ENCODE measurements around the gene PHF21B.

- TF ChIP-seq POLR2A (IDR thresholded peaks at IDR 0.05) (no peak), POLR2AphosphoS5 (IDR thresholded peaks at IDR 0.05) (no peak)
- TF ChIP-seq, protein P1, sequence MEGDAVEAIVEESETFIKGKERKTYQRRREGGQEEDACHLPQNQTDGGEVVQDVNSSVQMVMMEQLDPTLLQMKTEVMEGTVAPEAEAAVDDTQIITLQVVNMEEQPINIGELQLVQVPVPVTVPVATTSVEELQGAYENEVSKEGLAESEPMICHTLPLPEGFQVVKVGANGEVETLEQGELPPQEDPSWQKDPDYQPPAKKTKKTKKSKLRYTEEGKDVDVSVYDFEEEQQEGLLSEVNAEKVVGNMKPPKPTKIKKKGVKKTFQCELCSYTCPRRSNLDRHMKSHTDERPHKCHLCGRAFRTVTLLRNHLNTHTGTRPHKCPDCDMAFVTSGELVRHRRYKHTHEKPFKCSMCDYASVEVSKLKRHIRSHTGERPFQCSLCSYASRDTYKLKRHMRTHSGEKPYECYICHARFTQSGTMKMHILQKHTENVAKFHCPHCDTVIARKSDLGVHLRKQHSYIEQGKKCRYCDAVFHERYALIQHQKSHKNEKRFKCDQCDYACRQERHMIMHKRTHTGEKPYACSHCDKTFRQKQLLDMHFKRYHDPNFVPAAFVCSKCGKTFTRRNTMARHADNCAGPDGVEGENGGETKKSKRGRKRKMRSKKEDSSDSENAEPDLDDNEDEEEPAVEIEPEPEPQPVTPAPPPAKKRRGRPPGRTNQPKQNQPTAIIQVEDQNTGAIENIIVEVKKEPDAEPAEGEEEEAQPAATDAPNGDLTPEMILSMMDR (IDR thresholded peaks at IDR 0.05) = no peak
These were observed 162.4 kb downstream of the PHF21B start for GRCh38 chr22:44847380-44847779.

Measured in sigmoid colon (tissue), 4 donors.